Measurements from ENCODE around the gene SDC1.

The SDC1 gene

GRCh38 chr2:20182241-20182931 is 42.5 kb downstream of the SDC1 start:
- H3K4me1 ChIP-seq (ENCODE audit: insufficient read depth, low read length): peaks cover 32% of the 10 kb centered on the region; the same call in 1 of the 2 replicates
- no peaks in the 10 kb centered on the region; the same call in 1 of the 2 replicates for H3K36me3 ChIP-seq (ENCODE audit: insufficient read depth, low read length)
- no peak overlapping the region for H3K9ac ChIP-seq (ENCODE audit: low read depth, low read length)
- no peaks in the 10 kb centered on the region for H3K9me3 ChIP-seq (ENCODE audit: control insufficient read depth, insufficient read depth, low read length)

- peaks cover 26% of the 10 kb centered on the region; the same call in 1 of the 2 replicates for H3K4me1 ChIP-seq (ENCODE audit: insufficient read depth, low read length)
These were observed 43.2 kb downstream of the SDC1 start for GRCh38 chr2:20181761-20182160.

GRCh38 chr2:20180676-20181648 is 44.0 kb downstream of the SDC1 start:
- Histone ChIP-seq H3K4me1 (ENCODE audit: insufficient read depth, low read length) (peaks cover 18% of the 10 kb centered on the region; the same call in 1 of the 2 replicates), H3K9me3 (ENCODE audit: control insufficient read depth, insufficient read depth, low read length) (no peaks in the 10 kb centered on the region), H3K36me3 (ENCODE audit: insufficient read depth, low read length) (no peaks in the 10 kb centered on the region; the same call in 1 of the 2 replicates), H3K9ac (ENCODE audit: low read depth, low read length) (no peak overlapping the region)

More at GRCh38 chr2:20181761-20182160, 43.2 kb downstream of the SDC1 start:
- no peaks in the 10 kb centered on the region; the same call in 1 of the 2 replicates for H3K36me3 ChIP-seq (ENCODE audit: insufficient read depth, low read length)
- H3K9ac ChIP-seq (ENCODE audit: low read depth, low read length): no peak overlapping the region
- H3K9me3 ChIP-seq (ENCODE audit: control insufficient read depth, insufficient read depth, low read length): no peaks in the 10 kb centered on the region

GRCh38 chr2:20179755-20180594 is 45.0 kb downstream of the SDC1 start:
- no peak overlapping the region for H3K9ac ChIP-seq (ENCODE audit: low read depth, low read length)
- H3K9me3 ChIP-seq (ENCODE audit: control insufficient read depth, insufficient read depth, low read length): no peaks in the 10 kb centered on the region
- H3K36me3 ChIP-seq (ENCODE audit: insufficient read depth, low read length): no peaks in the 10 kb centered on the region; the same call in 1 of the 2 replicates
- H3K4me1 ChIP-seq (ENCODE audit: insufficient read depth, low read length): peaks cover 9% of the 10 kb centered on the region; the same call in 1 of the 2 replicates

- Histone ChIP-seq H3K36me3 (ENCODE audit: insufficient read depth, low read length) (no peaks in the 10 kb centered on the region; the same call in 1 of the 2 replicates), H3K9ac (ENCODE audit: low read depth, low read length) (no peak overlapping the region), H3K4me1 (ENCODE audit: insufficient read depth, low read length) (peaks cover 3% of the 10 kb centered on the region; the same call in 1 of the 2 replicates), H3K9me3 (ENCODE audit: control insufficient read depth, insufficient read depth, low read length) (no peaks in the 10 kb centered on the region)
These were observed 45.5 kb downstream of the SDC1 start for GRCh38 chr2:20179466-20179754.

GRCh38 chr2:20178666-20179465 is 46.1 kb downstream of the SDC1 start:
- Histone ChIP-seq H3K36me3 (ENCODE audit: insufficient read depth, low read length) (no peaks in the 10 kb centered on the region; the same call in 1 of the 2 replicates), H3K4me1 (ENCODE audit: insufficient read depth, low read length) (no peaks in the 10 kb centered on the region), H3K9me3 (ENCODE audit: control insufficient read depth, insufficient read depth, low read length) (no peaks in the 10 kb centered on the region), H3K9ac (ENCODE audit: low read depth, low read length) (no peak overlapping the region)

GRCh38 chr2:20178249-20178607 is 46.7 kb downstream of the SDC1 start:
- Histone ChIP-seq H3K9me3 (ENCODE audit: control insufficient read depth, insufficient read depth, low read length) (no peaks in the 10 kb centered on the region), H3K9ac (ENCODE audit: low read depth, low read length) (no peak overlapping the region), H3K4me1 (ENCODE audit: insufficient read depth, low read length) (no peaks in the 10 kb centered on the region), H3K36me3 (ENCODE audit: insufficient read depth, low read length) (no peaks in the 10 kb centered on the region; the same call in 1 of the 2 replicates)

GRCh38 chr2:20177556-20178248 is 47.2 kb downstream of the SDC1 start:
- no peaks in the 10 kb centered on the region for H3K4me1 ChIP-seq (ENCODE audit: insufficient read depth, low read length)
- H3K9ac ChIP-seq (ENCODE audit: low read depth, low read length): no peak overlapping the region
- H3K9me3 ChIP-seq (ENCODE audit: control insufficient read depth, insufficient read depth, low read length): no peaks in the 10 kb centered on the region
- no peaks in the 10 kb centered on the region; the same call in 1 of the 2 replicates for H3K36me3 ChIP-seq (ENCODE audit: insufficient read depth, low read length)

- Histone ChIP-seq H3K9ac (ENCODE audit: low read depth, low read length) (no peak overlapping the region), H3K9me3 (ENCODE audit: control insufficient read depth, insufficient read depth, low read length) (no peaks in the 10 kb centered on the region), H3K36me3 (ENCODE audit: insufficient read depth, low read length) (no peaks in the 10 kb centered on the region), H3K4me1 (ENCODE audit: insufficient read depth, low read length) (no peaks in the 10 kb centered on the region)
These were observed 48.2 kb downstream of the SDC1 start for GRCh38 chr2:20176760-20177159.

- H3K36me3 ChIP-seq (ENCODE audit: insufficient read depth, low read length): no peaks in the 10 kb centered on the region
- H3K9ac ChIP-seq (ENCODE audit: low read depth, low read length): no peak overlapping the region
These were observed 49.0 kb downstream of the SDC1 start for GRCh38 chr2:20175931-20176330.

GRCh38 chr2:20175267-20175666 is 49.7 kb downstream of the SDC1 start:
- H3K36me3 ChIP-seq (ENCODE audit: insufficient read depth, low read length): no peaks in the 10 kb centered on the region
- no peak overlapping the region for H3K9ac ChIP-seq (ENCODE audit: low read depth, low read length)
- no peaks in the 10 kb centered on the region for H3K4me1 ChIP-seq (ENCODE audit: insufficient read depth, low read length)
- no peaks in the 10 kb centered on the region for H3K9me3 ChIP-seq (ENCODE audit: control insufficient read depth, insufficient read depth, low read length)

More at GRCh38 chr2:20175931-20176330, 49.0 kb downstream of the SDC1 start:
- H3K4me1 ChIP-seq (ENCODE audit: insufficient read depth, low read length): no peaks in the 10 kb centered on the region
- no peaks in the 10 kb centered on the region for H3K9me3 ChIP-seq (ENCODE audit: control insufficient read depth, insufficient read depth, low read length)

GRCh38 chr2:20174410-20174809 is 50.5 kb downstream of the SDC1 start:
- H3K9ac ChIP-seq (ENCODE audit: low read depth, low read length): no peak overlapping the region
- H3K4me1 ChIP-seq (ENCODE audit: insufficient read depth, low read length): no peaks in the 10 kb centered on the region; the same call in 1 of the 2 replicates
- no peaks in the 10 kb centered on the region for H3K9me3 ChIP-seq (ENCODE audit: control insufficient read depth, insufficient read depth, low read length)
- H3K36me3 ChIP-seq (ENCODE audit: insufficient read depth, low read length): no peaks in the 10 kb centered on the region

Measured in ES-I3 (cell line).